WI38 (cell line): ENCODE results near the gene EEIG1.

Source experiments
- H3K4me3 ChIP-seq: 2 replicates; pipeline ENCODE4 v1.5.1; 2011; ENCODE audit warnings: low read depth, mild to moderate bottlenecking, control low read depth, low read length
- CTCF ChIP-seq: IDR thresholded peaks from 2 replicates; pipeline ENCODE4 v1.5.1; 2012; ENCODE audit warnings: low read depth, mild to moderate bottlenecking, control low read depth, low read length

Gene EEIG1

GRCh38 chr9:127967151-127967809 is 13.5 kb downstream of the EEIG1 start:
- no peak overlapping the region for H3K4me3 ChIP-seq
- no peak for TF ChIP-seq CTCF

GRCh38 chr9:127966416-127967150 is 14.2 kb downstream of the EEIG1 start:
- no peak for TF ChIP-seq CTCF
- no peak overlapping the region for H3K4me3 ChIP-seq

- no peak overlapping the region for H3K4me3 ChIP-seq
- TF ChIP-seq CTCF, result no peak
Measured at GRCh38 chr9:127965953-127966352, 14.8 kb downstream of the EEIG1 start.

GRCh38 chr9:127963359-127964064 is 17.3 kb downstream of the EEIG1 start:
- TF ChIP-seq CTCF, result no peak
- H3K4me3 ChIP-seq, result no peak overlapping the region

GRCh38 chr9:127963041-127963358 is 17.8 kb downstream of the EEIG1 start:
- TF ChIP-seq CTCF, result no peak
- H3K4me3 ChIP-seq, result no peak overlapping the region

GRCh38 chr9:127962278-127962677 is 18.5 kb downstream of the EEIG1 start:
- TF ChIP-seq CTCF, result no peak
- H3K4me3 ChIP-seq, result no peak overlapping the region

GRCh38 chr9:127961613-127962155 is 19.1 kb downstream of the EEIG1 start:
- no peak overlapping the region for H3K4me3 ChIP-seq
- TF ChIP-seq CTCF, result no peak
